Liver (tissue), 9 donors: Measurements from ENCODE around the gene KCTD16. TPM values are rescaled to one million over a fixed set of nuclear protein-coding genes. Genes with fewer than 3 reads are reported as not detected.

Experiments used
- DNase-seq: peaks from one replicate; pipeline ENCODE4 v3.0.0-alpha.2; 2017; ENCODE audit warnings: low spot score
- H3K27ac ChIP-seq, 2 donors: one replicate each; pipeline ENCODE4 v1.7.0; 2013; ENCODE audit warnings: inconsistent platforms in 2 of 2, low read length in 2 of 2, control low read depth in 1 of 2, low read depth in 1 of 2, mild to moderate bottlenecking in 1 of 2
- H3K27me3 ChIP-seq, 4 donors: one replicate each; pipeline versions ENCODE4 v1.6.1 to v1.7.0; 2013; ENCODE audit warnings: low read length in 3 of 4, inconsistent platforms in 1 of 4, mild to moderate bottlenecking in 1 of 4, moderate library complexity in 1 of 4; ENCODE audit not compliant: control insufficient read depth in 4 of 4, insufficient read depth in 4 of 4
- H3K36me3 ChIP-seq, 4 donors: one replicate each; pipeline versions ENCODE4 v1.6.1 to v1.7.0; 2013; ENCODE audit warnings: low read length in 3 of 4, mild to moderate bottlenecking in 3 of 4, low read depth in 1 of 4, moderate library complexity in 1 of 4; ENCODE audit not compliant: control insufficient read depth in 4 of 4, insufficient read depth in 3 of 4
- H3K4me1 ChIP-seq, 4 donors: one replicate each; pipeline versions ENCODE4 v1.6.1 to v1.7.0; 2013; ENCODE audit warnings: low read length in 3 of 4, mild to moderate bottlenecking in 3 of 4, moderate library complexity in 1 of 4; ENCODE audit not compliant: control insufficient read depth in 4 of 4, insufficient read depth in 4 of 4
- H3K4me3 ChIP-seq, 3 donors: one replicate each; pipeline versions ENCODE4 v1.6.1 to v1.7.0; 2013; ENCODE audit warnings: low read length in 3 of 3, control low read depth in 1 of 3, low read depth in 1 of 3, mild to moderate bottlenecking in 1 of 3
- H3K9ac ChIP-seq, 2 donors: one replicate each; pipeline ENCODE4 v1.7.0; 2013; ENCODE audit warnings: low read length in 2 of 2, mild to moderate bottlenecking in 2 of 2, moderate library complexity in 2 of 2, control low read depth in 1 of 2, low read depth in 1 of 2
- H3K9me3 ChIP-seq, 4 donors: one replicate each; pipeline versions ENCODE4 v1.6.1 to v1.7.0; 2013; ENCODE audit warnings: low read length in 3 of 4; ENCODE audit not compliant: control insufficient read depth in 4 of 4
- ATF3 ChIP-seq: IDR thresholded peaks from 2 replicates; pipeline ENCODE4 v1.6.1; 2016; ENCODE audit warnings: antibody characterized with exemption
- CTCF ChIP-seq: fragments of 150-350 bp; IDR thresholded peaks from 2 replicates; pipeline ENCODE4 v1.5.1; 2017; ENCODE audit warnings: improper control_type of control experiment, low read depth, low read length; ENCODE audit not compliant: missing input control
- EGR1 ChIP-seq, 2 donors: IDR thresholded peaks; 2 replicates each; pipeline ENCODE4 v1.6.1; 2016 to 2018; ENCODE audit warnings: antibody characterized with exemption in 2 of 2, low read depth in 2 of 2
- FOXA1 ChIP-seq: IDR thresholded peaks from 2 replicates; pipeline ENCODE4 v1.6.1; 2016; ENCODE audit warnings: antibody characterized with exemption
- FOXA2 ChIP-seq: IDR thresholded peaks from 2 replicates; pipeline ENCODE4 v1.6.1; 2016; ENCODE audit warnings: antibody characterized with exemption
- GABPA ChIP-seq, 2 donors: IDR thresholded peaks in 1 of 2; conservative IDR thresholded peaks in 1 of 2; 2 replicates each; pipeline ENCODE4 v1.6.1; 2016; ENCODE audit warnings: antibody characterized with exemption in 2 of 2, mild to moderate bottlenecking in 1 of 2, moderate library complexity in 1 of 2
- HNF4A ChIP-seq, 2 donors: conservative IDR thresholded peaks; 2 replicates each; pipeline ENCODE4 v1.6.1; 2016; ENCODE audit warnings: antibody characterized with exemption in 2 of 2, mild to moderate bottlenecking in 2 of 2
- HNF4G ChIP-seq: IDR thresholded peaks from 2 replicates; pipeline ENCODE4 v1.6.1; 2016; ENCODE audit warnings: antibody characterized with exemption
- JUND ChIP-seq, 2 donors: IDR thresholded peaks; 2 replicates each; pipeline ENCODE4 v1.6.1; 2016; ENCODE audit warnings: antibody characterized with exemption in 2 of 2
- MAX ChIP-seq: IDR thresholded peaks from 2 replicates; pipeline ENCODE4 v1.6.1; 2016; ENCODE audit warnings: antibody characterized with exemption
- NR2F2 ChIP-seq: IDR thresholded peaks from 2 replicates; pipeline ENCODE4 v1.6.1; 2016; ENCODE audit warnings: antibody characterized with exemption
- RAD21 ChIP-seq, 2 donors: IDR thresholded peaks; 2 replicates each; pipeline ENCODE4 v1.6.1; 2016; ENCODE audit warnings: antibody characterized with exemption in 2 of 2, mild to moderate bottlenecking in 2 of 2
- RXRA ChIP-seq, 2 donors: IDR thresholded peaks; 2 replicates each; pipeline ENCODE4 v1.6.1; 2017 to 2018; ENCODE audit warnings: antibody characterized with exemption in 2 of 2, mild to moderate bottlenecking in 1 of 2
- TAF1 ChIP-seq: conservative IDR thresholded peaks from 2 replicates; pipeline ENCODE4 v1.6.1; 2016; ENCODE audit warnings: antibody characterized with exemption, mild to moderate bottlenecking
- YY1 ChIP-seq: IDR thresholded peaks from 2 replicates; pipeline ENCODE4 v1.6.1; 2016; ENCODE audit warnings: antibody characterized with exemption, mild to moderate bottlenecking
- ZBTB33 ChIP-seq: IDR thresholded peaks from 2 replicates; pipeline ENCODE4 v1.6.1; 2016; ENCODE audit warnings: antibody characterized with exemption
- WGBS: extraction: QIAGEN DNeasy Blood & Tissue Kit; methylation state at CpG from one replicate; pipeline ENCODE4 v1.1.7; 2013; 5-methylcytosine and 5-hydroxymethylcytosine counted together
- polyA plus RNA-seq, 2 donors: library from polyadenylated mRNA; stranded (reverse) in 1 of 2; unstranded in 1 of 2; fragments of 200-250 nt in 1 of 2; fragments of >200 nt in 1 of 2; fragmentation: Nextera tagmentation in 1 of 2; extraction: Ambion mirVana in 1 of 2; gene quantifications; one replicate each; pipeline versions ENCODE4 v1.2.1 to v1.2.3, GENCODE V29; 2013 to 2015
- total RNA-seq, 2 donors: library from RNA; depleted of rRNA; stranded (reverse); fragments of >200 nt; gene quantifications; one replicate each; pipeline ENCODE4 v1.2.3, GENCODE V29; 2014
- donor health status: healthy.
- donor health status: healthy.
- donor health status: healthy.
- donor health status: healthy.
- donor health status: healthy.

Gene KCTD16
- total and polyA plus RNA-seq, 4 donors: under 0.01 to 0.05 (median 0.01) TPM; not detected in 1

- TF ChIP-seq JUND (IDR thresholded peaks at IDR 0.05) (no peak), HNF4G (no peak), GABPA (IDR thresholded peaks at IDR 0.05 in 1 of 2, conservative IDR thresholded peaks at IDR 0.05 in 1 of 2) (no peak), ATF3 (no peak), NR2F2 (no peak), CTCF (no peak), EGR1 (IDR thresholded peaks at IDR 0.05; ENCODE audit: low read depth in 2 of 2) (no peak), HNF4A (conservative IDR thresholded peaks at IDR 0.05) (no peak), TAF1 (no peak), FOXA2 (no peak), RXRA (IDR thresholded peaks at IDR 0.05) (no peak), RAD21 (IDR thresholded peaks at IDR 0.05) (no peak)
- Histone ChIP-seq H3K4me3 (no peak overlapping the region), H3K4me1 (no peaks in the 10 kb centered on the region), H3K27me3 (no peaks in the 10 kb centered on the region), H3K9me3 (peaks cover 0 to under 1% (median 0%) of the 10 kb centered on the region in 4 donors), H3K9ac (no peak overlapping the region), H3K27ac (no peak overlapping the region), H3K36me3 (no peaks in the 10 kb centered on the region)
- WGBS: 41% methylated on average over 4 of the region's 4 CpGs
- no peak for DNase-seq
Measured at GRCh38 chr5:144511580-144512072, 341.0 kb downstream of the KCTD16 start.

- Histone ChIP-seq H3K4me3 (no peak overlapping the region), H3K9ac (no peak overlapping the region), H3K36me3 (no peaks in the 10 kb centered on the region), H3K27ac (no peak overlapping the region), H3K27me3 (no peaks in the 10 kb centered on the region), H3K4me1 (no peaks in the 10 kb centered on the region), H3K9me3 (no peaks in the 10 kb centered on the region)
- TF ChIP-seq MAX (no peak), EGR1 (IDR thresholded peaks at IDR 0.05; ENCODE audit: low read depth in 2 of 2) (no peak), CTCF (no peak), YY1 (no peak), NR2F2 (no peak), FOXA1 (no peak), ZBTB33 (no peak)
- WGBS: 69% methylated on average over 1 of the region's 1 CpG
- DNase-seq: no peak
Measured at GRCh38 chr5:144522698-144523097, 352.0 kb downstream of the KCTD16 start.
